ENCODE measurements around the gene KCNH2.

Gene KCNH2

GRCh38 chr7:150935149-150935548 lies 43.0 kb downstream of the KCNH2 start:
- TF ChIP-seq CTCF (conservative IDR thresholded peaks at IDR 0.05; ENCODE audit: control insufficient read depth, insufficient read depth, low read depth, low read length), result no peak
- DNase-seq (ENCODE audit: low read depth), result no peak
- H3K4me3 ChIP-seq (ENCODE audit: control insufficient read depth, low read depth, low read length), result no peak overlapping the region

- TF ChIP-seq CTCF (conservative IDR thresholded peaks at IDR 0.05; ENCODE audit: control insufficient read depth, insufficient read depth, low read depth, low read length), result no peak
- no peak for DNase-seq (ENCODE audit: low read depth)
These were observed 43.9 kb downstream of the KCNH2 start for GRCh38 chr7:150934045-150934766.

DNA sequence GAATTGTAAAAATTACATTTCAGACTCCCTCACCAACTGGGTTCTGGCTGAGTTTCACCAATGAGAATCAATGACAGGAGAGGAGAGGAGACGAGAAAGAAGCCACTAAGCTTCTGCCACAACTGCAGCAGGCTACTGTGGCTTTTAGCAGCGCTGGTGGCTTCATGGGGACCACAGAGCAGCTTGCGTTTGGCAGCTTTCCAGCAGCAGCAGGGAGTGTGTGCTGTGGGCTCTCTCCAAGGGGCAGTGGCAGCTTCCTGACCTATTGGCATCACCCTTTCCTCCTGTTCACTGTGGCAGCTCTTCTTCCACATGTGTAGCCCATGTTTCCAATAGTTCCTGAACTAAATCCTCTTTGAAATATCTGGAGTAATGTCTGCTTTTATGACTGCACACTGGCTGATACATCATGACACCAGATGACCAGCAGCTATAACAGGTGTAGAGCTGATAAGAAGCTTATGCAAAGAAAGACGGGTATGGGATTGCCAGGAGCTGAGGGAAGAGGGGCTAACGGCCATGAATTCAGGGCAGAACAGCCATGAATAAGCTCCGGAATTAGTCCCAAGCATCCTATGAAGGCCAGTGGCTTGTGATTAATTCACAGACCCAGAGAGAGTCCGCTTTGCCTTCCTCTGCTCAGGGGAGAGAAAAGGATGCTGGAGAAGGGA lies 46.8 kb downstream of the KCNH2 start:
- no peak for DNase-seq (ENCODE audit: low read depth)
- H3K4me3 ChIP-seq (ENCODE audit: control insufficient read depth, low read depth, low read length), result no peak overlapping the region
- no peak for TF ChIP-seq CTCF (conservative IDR thresholded peaks at IDR 0.05; ENCODE audit: control insufficient read depth, insufficient read depth, low read depth, low read length)

More at GRCh38 chr7:150934045-150934766, 43.9 kb downstream of the KCNH2 start:
- no peak overlapping the region for H3K4me3 ChIP-seq (ENCODE audit: control insufficient read depth, low read depth, low read length)

GRCh38 chr7:150928541-150928940 lies 49.6 kb downstream of the KCNH2 start:
- DNase-seq (ENCODE audit: low read depth), result no peak
- no peak for TF ChIP-seq CTCF (conservative IDR thresholded peaks at IDR 0.05; ENCODE audit: control insufficient read depth, insufficient read depth, low read depth, low read length)
- no peak overlapping the region for H3K4me3 ChIP-seq (ENCODE audit: control insufficient read depth, low read depth, low read length)

DNA sequence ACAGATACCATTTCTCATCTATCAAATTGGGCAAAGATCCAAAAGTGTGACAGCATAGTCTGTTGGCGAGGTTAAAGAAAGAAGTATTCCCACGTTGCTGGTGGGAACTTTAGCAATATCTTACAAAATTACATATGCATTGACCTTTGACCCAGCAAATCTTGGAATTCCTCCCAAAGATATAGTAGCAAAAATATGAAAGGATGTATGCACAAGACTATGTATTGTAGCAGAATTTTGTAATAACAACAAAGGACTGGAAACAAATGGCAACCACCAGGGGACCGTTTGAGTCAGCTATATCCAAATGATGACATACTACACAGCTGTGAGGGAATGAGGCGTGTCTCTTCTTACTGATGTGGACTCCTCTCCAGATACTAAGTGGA lies 50.2 kb downstream of the KCNH2 start:
- TF ChIP-seq CTCF (conservative IDR thresholded peaks at IDR 0.05; ENCODE audit: control insufficient read depth, insufficient read depth, low read depth, low read length), result peak; percentile 20
- peak; percentile 43 for DNase-seq (ENCODE audit: low read depth)
- H3K4me3 ChIP-seq (ENCODE audit: control insufficient read depth, low read depth, low read length), result no peak overlapping the region

GRCh38 chr7:150927157-150927955 lies 50.8 kb downstream of the KCNH2 start:
- peak; percentile 1 for DNase-seq (ENCODE audit: low read depth)
- TF ChIP-seq CTCF (conservative IDR thresholded peaks at IDR 0.05; ENCODE audit: control insufficient read depth, insufficient read depth, low read depth, low read length), result no peak
- no peak overlapping the region for H3K4me3 ChIP-seq (ENCODE audit: control insufficient read depth, low read depth, low read length)

Data from fibroblast of mammary gland (primary cell).